Measurements from ENCODE around the gene ATP11B. TPM values are rescaled to one million over a fixed set of nuclear protein-coding genes. Genes with fewer than 3 reads are reported as not detected.

ATP11B gene
- total and polyA plus RNA-seq, 2 of the 8 experiments (the other 6 are each of a cell fraction or from before 2014, with no cell fraction given): 5.1 to 26.5 TPM

- TF ChIP-seq BACH1 (IDR thresholded peaks at IDR 0.05; ENCODE audit: low read length) (no peak), CHD1 (IDR thresholded peaks at IDR 0.05; ENCODE audit: low read depth, low read length) (no peak), ATF2 (IDR thresholded peaks at IDR 0.05; ENCODE audit: low read length) (no peak), RAD21 (IDR thresholded peaks at IDR 0.05 in 1 of 2, conservative IDR thresholded peaks at IDR 0.05 in 1 of 2; ENCODE audit: low read depth in 2 of 2, low read length in 2 of 2) (no peak)
Observed at GRCh38 chr3:182768413-182768812, 24.9 kb upstream of the ATP11B start (continued).

Data from H1 (cell line).